ENCODE measurements around the gene NTM. TPM values are rescaled to one million over a fixed set of nuclear protein-coding genes. Genes with fewer than 3 reads are reported as not detected.
"Not testable (repeated sequence)": the region's sequence is repeated elsewhere in the genome, so short reads cannot be mapped to it uniquely, and the experiment has no call there.

The NTM gene
- total RNA-seq, 1 donor from 2014 or later: 10.3 TPM

- no peak for DNase-seq (ENCODE audit: extremely low read depth, low read depth, low spot score)
Observed at GRCh38 chr11:131662993-131663392, 292.6 kb downstream of the NTM start.

- no peak for DNase-seq (ENCODE audit: extremely low read depth, low read depth, low spot score)
Observed at GRCh38 chr11:131663405-131664200, 293.2 kb downstream of the NTM start.

DNA sequence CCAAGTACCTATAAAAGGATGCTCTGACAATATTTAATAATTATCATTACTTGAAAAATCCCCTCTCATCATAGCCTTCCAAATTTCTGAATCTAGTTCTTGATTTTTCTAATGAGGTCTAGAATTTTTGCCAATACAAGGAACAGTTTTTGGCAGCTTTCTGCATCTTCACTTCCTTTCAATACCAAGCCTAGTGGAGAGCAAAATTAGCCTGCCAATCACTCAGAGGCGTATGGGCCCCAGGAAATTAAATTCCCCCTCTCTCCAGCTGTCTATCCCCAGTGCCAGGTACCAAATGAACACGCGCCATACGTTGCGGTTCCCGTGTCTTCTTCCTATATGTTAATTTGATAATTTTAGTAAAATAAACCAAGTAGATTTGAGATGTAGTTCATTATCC lies 293.9 kb downstream of the NTM start:
- no peak for DNase-seq (ENCODE audit: extremely low read depth, low read depth, low spot score)

- DNase-seq (ENCODE audit: extremely low read depth, low read depth, low spot score): no peak
Observed at GRCh38 chr11:131664816-131665215, 294.4 kb downstream of the NTM start.

GRCh38 chr11:131665344-131665968 lies 295.0 kb downstream of the NTM start:
- no peak for DNase-seq (ENCODE audit: extremely low read depth, low read depth, low spot score)

- no peak for DNase-seq (ENCODE audit: extremely low read depth, low read depth, low spot score)
Observed at GRCh38 chr11:131666006-131666405, 295.6 kb downstream of the NTM start.

DNA sequence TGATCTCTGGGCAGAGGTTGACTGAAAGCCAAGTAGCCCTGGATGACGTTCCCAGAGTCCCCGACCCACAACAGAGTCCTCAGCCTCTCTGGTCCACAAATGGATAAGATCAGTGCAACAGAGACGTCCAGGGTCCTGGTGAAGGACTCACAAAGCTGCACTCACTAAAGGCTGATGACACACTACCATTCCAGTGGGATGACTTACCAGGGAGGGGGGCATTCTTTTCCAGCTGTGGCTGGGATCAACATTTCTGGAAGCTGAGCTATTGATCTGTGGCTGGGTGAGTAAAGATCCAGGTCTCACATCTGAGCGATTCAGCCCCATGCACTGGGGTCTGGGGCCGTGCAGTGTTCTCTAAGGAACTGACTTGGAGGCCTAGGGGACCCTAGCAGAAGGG lies 296.2 kb downstream of the NTM start:
- DNase-seq (ENCODE audit: extremely low read depth, low read depth, low spot score): no peak

- no peak for DNase-seq (ENCODE audit: extremely low read depth, low read depth, low spot score)
Observed at GRCh38 chr11:131667566-131667965, 297.2 kb downstream of the NTM start.

GRCh38 chr11:131668500-131669400 lies 298.3 kb downstream of the NTM start:
- DNase-seq (ENCODE audit: extremely low read depth, low read depth, low spot score): no peak

GRCh38 chr11:131669401-131669780 lies 299.0 kb downstream of the NTM start:
- no peak for DNase-seq (ENCODE audit: extremely low read depth, low read depth, low spot score)

DNA sequence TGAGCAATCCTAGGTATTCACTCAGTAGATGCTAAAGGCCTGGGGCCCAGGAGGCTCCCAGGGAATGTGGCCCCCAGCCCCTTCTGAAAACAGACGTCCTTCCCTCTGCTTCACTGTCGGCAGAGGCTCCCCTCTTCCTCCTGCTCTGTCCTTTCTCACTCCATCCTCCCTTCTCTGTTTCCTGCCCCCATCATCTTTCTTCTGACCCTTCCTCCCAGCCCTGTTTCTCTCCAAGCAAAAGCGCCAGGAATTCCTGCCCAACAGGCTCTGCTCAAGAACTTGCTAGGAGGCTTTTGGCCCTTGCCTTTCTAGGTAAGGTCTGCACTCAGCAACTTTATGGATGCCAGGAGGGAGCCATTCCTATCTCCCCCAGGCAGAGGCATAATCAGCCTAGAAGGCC lies 300.5 kb downstream of the NTM start:
- no peak for DNase-seq (ENCODE audit: extremely low read depth, low read depth, low spot score)

DNA sequence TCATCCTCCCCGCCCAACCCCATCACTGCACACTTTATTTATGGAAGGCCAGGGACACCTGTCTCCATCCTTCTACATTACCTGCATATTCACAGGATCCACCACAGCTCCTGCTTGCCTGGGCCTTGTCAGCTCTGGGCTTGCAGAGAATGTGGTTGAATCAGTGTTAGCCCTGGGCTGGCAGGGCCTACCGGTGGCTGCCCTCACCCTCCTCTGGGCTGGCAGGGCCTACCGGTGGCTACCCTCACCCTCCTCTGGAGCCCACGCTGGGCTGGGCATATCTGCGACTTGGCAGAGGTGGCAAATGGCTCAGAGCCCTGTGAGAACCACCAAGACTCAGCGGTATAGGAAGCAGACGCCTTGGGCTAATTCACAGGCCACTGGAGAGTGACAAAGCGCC lies 300.9 kb downstream of the NTM start:
- no peak for DNase-seq (ENCODE audit: extremely low read depth, low read depth, low spot score)

- no peak for DNase-seq (ENCODE audit: extremely low read depth, low read depth, low spot score)
Observed at GRCh38 chr11:131671734-131672133, 301.3 kb downstream of the NTM start.

DNA sequence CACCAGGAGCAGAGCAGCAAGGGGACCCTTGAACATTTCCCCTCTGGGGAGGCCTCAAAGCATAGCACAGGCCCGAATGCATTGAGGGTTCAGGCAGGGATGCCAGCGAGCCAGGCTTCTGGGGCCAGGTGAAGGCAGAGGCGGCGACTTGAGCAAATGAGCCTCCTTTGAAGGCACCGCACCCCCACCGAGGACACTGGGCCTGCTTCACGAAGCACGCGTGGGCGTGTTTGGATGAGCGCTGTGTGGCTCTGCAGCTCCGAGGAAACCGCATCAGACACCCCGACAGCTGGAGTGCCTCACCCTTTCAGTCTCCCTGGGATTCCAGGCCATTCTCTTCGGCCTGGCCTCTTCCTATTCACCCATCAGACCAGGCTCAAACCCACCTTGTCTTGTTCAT lies 301.8 kb downstream of the NTM start:
- no peak for DNase-seq (ENCODE audit: extremely low read depth, low read depth, low spot score)

- DNase-seq (ENCODE audit: extremely low read depth, low read depth, low spot score): no peak
Observed at GRCh38 chr11:131674051-131674755, 303.8 kb downstream of the NTM start.

DNA sequence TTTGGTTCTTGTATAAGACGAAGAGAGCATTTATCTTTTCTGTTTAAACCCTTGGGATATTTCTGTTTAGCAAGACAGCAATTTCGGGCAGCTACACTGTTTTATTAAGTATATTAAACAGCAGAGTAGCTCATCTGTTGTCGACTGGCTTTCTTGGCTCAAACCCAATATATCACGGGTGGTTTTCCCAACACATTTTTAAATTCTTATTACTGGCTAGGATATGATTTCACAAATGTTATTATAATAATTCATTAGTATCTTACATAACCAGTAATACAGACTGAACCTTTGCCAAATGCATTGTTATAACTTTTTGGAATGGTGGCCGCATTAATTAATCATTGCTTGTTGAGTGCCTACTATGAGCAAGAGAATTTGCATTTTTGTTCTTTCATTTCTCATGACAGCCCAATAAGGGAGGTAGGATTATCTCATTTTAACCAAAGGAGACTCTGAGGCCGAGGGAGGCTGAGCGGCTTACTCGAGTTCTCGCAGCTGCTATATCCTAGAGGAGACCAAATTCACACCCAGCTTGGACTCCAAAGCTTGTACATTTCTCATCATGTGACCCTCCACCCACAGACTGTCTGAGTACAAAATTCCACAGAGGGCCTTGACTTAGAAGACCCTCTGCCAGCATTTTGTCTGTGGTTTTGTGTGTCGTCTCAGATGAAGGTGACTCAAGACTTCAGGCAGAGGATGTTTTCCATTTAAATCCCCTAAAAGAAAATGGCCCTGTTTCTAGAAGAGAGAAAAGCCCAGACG lies 304.9 kb downstream of the NTM start:
- DNase-seq (ENCODE audit: extremely low read depth, low read depth, low spot score): no peak

DNA sequence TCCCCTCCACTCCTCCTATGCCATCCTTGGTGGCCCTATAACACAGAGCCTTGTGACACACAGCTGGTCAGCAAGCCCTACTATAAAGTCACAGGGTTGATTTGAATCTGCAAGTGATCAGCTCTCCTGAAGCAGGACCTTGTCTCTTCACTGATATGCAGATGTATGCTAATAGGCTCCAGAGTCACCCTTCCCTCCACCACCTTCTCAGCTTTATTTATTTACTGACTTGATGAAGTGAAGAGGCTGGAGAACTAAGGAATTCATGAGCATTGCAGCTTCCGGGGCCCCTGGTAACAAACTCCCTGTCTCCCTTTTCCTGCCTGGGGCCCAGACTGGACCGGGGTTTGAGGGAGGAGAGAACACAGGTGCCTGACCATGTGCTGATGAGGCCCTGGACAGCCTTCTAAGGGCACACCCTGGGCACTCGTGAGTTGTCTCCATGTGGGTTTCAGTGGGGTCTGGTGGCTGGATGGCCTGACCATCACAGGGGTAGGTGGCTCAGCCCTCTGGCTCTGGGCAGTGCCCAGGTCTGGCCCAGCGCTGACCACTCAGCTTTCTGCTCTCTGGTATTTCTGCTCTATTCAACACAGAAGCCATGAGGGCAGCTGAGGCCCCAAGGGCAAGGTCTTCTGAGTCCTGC lies 307.5 kb downstream of the NTM start:
- DNase-seq (ENCODE audit: extremely low read depth, low read depth, low spot score): no peak

DNA sequence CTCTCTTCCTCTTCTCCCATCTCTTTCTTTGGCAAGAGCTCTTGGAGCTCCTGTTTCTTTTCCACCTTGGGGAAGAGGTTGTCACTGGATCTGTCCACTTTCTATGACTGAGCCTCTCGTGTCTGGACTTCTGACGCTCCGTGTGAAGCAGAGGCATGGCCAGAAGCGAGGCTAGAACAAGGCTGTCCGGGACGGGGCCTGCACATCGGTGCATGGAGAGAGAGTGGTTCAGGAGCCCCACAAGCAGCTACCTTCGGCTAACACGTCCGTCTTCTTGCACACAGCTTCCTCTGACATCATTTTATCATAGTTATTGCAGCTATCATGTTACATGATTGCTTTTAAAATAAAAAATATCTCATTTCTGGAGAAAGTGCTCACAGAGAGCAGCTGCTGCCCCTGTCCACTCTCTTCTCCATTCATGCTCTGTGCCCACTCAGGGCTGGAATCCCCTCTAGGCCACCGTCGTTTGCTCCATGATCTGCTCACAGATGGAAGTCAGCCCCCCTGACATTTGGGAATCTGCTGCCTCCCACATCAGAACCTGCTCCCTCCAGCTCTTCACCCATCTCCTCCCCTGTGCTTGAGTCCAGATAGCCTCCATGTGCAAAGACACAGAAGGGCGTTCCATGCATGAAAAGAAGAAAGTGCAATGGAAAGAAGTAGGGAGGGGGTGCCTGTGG lies 308.4 kb downstream of the NTM start:
- no peak for DNase-seq (ENCODE audit: extremely low read depth, low read depth, low spot score)

DNA sequence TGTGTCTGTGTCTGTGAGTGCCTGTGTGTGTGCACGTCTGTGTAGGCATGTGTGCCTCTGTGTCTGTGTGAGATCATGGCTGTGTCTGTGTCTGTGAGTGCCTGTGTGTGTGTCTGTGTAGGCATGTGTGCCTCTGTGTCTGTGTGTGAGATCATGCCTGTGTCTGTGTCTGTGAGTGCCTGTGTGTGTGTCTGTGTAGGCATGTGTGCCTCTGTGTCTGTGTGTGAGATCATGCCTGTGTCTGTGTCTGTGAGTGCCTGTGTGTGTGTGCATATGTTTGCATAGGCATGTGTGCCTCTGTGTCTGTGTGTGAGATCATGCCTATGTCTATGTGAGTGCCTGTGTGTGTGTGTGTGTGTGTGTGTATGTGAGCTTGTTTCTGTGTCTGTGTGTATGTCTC lies 310.0 kb downstream of the NTM start:
- DNase-seq (ENCODE audit: extremely low read depth, low read depth, low spot score): not testable (repeated sequence)
